Superior temporal gyrus (tissue), 1 donor: ENCODE data around the gene BSG.
"Not testable (repeated sequence)": the region's sequence is repeated elsewhere in the genome, so short reads cannot be mapped to it uniquely, and the experiment has no call there.

ENCODE experiments used
- DNase-seq: peaks from one replicate; pipeline ENCODE4 v3.0.0-alpha.2; 2016; ENCODE audit errors: extremely low spot score

The BSG gene

DNA sequence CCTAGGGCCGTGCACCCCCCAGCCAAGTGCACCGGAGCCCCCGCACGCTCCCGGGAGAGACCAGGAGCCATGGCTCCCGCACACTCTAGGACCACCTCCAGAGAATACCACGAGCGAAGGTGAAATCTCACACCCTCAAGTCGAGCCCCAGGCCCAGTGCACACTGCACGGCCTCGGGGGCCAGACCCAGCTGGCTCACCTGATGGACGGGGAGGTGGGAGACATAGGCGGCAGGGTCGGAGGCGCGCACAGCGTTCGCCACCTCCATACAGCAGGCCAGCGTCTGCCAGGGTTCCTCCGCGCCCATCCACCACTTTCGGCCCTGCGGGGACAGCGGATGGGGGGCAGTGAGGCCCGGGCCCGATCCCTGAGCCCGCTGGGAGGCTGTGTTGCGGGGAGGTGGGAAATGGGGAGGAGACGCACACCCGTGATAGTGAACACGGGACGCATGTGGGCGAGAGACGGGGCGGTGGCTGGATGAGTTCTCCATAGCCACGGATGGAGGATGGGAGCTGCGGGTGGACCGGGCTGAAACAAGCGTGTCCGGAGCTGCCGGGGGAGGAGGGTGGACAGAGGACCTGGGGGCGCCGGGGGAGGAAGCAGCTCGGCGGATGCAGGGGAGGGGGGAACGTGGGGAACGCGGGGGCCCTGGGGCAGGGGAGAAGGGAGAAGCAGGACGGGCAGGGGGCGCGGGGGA is 47.9 kb downstream of the BSG start:
- no peak for DNase-seq

DNA sequence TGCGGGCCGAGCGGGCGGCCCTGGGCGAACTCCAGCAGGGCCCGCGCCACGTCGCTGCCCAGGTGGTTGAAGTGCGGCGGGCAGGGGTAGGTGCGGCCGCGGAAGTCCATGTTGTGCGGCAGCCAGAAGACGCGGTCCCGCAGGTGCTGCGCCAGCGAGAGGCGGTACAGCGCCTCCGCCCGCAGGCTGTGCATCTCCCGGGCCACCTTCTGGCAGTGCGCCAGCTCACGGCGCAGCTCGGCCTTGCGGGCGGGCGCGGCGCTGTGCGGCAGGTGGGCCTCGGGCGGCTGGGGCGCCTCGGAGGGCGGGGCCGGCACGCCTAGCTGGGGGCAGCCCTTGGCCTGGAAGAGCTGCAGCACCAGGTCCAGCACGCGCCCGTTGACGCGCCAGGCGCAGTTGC is 48.8 kb downstream of the BSG start:
- DNase-seq = not testable (repeated sequence)

DNA sequence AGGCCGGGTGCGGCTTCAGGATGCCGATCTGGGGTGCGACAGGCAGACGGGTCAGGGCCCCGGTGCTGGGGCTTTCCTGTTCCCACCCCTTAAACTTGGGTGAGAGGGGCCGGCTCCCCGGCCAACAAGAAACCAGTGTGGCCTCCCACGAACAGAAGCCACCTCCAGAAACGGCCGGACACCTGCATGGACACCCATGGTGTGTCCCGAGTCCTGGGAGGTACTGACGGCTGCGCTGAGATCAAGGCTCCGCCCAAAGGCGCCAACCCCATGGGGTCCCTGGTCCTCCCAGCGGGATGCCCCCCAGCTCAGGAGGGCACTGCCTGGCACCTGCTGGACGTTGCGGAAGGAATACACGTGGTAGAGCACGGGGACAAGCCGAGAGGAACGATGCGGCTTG is 49.4 kb downstream of the BSG start:
- no peak for DNase-seq

DNA sequence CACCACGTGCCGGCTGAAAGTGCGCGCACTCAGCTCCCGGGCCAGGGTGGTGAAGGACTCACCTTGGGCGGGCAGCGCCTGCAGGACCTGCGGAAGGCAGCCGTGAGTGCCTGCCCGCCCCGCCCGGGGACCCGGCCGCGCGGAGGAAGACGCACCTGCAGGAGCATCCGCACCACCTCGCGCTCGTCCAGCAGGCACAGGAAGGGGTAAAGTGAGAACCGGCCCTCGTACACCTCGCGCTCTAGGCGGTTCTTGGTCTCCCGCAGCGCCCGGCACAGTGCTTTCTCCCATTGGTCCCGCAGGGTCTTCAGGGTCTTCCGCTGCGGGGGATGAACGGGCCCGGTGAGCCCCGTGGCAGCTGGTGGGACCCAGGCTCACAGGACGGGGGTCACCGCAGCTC is 50.3 kb downstream of the BSG start:
- no peak for DNase-seq

DNA sequence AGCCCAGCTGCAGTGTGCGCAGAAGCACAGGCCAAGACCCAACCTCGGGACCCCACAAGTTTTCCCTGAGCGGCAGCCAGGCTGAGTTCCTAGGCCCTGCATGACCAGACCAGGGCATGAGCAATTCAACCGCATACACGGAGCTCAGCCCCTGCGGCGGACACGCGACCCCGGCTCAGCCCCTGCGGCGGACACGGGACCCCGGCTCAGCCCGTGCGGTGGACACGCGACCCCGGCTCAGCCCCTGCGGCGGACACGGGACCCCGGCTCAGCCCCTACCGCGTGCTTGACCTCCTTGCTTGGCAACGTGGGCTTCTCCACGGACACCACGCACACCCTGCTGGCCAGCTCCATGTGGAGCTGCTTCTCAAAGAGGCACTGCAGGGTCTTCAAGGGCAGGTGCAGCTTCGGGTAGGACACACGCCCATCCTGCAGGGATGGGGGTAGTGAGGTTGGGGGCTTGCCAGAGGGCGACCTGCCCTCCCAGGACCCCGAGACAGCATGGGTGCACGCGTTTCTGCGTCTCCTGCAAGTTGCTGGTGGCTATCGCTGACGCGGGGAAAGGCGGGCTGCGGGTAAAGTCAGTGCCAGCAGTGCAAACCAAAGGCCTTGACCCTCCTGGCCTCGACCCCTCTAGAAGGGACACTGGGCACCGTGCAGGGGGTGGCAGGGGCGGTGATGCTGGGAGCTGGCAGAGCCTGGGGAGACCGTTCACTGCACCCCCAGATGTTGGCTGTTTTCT is 51.0 kb downstream of the BSG start:
- DNase-seq = no peak

DNA sequence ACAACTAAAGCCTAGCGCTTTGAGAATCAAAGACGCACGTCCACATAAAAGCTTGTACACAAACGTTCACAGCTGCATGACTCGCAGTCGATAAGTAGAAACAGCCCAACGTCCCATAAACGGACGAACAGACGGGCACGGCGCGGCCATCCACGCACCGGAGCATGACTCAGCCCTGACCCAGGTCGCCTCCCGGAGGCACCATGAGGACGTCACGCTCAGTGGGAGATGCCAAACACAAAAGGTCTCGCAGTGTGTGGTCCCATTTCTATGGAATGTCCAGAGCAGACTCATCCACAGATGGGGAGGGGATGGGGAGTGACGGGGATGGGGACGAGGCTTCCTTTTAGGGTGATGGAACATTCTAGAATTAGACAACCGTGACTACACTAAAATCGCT is 51.6 kb downstream of the BSG start:
- no peak for DNase-seq

DNA sequence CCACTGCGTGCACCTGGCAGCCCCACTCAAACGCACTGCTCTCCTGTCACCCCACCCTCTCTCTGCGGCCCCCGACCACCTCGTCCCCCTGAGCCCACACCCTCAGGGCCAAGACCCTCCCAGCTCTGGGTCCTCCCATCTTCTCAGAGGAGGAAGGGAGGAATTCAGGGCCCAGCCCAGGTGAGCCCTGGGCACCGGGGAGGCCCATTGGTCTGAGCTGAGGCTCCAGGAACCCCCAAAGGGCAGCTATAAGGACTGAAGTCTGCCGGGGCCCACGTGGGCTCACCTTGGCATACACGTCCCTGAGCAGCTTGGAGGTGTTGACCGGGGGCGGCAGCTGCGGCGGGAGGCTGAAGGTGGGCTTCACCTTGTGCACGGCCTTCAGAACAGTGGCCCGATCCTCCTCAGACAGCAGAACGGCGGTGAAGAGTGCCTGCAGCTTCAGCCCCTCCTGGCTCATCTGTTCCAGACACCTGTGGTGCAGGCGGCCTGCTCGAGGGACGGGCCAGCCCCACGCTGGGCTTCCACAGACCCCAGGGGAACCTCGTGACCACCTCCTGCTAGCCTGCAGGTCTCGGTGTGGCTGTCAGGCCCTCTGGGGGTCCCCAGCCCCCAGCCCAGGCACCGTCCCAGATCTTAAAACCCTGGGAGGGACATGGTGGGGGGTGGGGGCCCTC is 52.2 kb downstream of the BSG start:
- DNase-seq = no peak

DNA sequence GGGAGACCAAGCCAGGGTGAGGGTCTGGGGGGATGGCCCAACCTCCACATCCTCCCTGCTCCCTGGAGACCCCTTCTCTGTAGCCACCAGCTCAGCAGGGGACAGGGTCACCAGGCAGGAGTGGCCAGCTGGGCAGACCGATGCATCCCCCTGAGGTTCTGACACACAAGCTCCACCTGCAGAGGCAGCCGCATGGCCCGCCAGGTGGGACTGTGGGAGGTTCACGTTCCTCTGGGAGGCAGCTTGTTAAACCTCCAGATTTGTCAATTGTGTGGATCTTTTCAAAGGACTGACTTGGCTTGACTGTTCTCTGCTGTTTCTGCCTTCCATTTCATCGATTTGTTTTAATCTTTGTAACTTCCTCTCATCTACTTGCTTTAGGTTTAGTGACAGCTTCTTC is 52.9 kb downstream of the BSG start:
- no peak for DNase-seq

DNA sequence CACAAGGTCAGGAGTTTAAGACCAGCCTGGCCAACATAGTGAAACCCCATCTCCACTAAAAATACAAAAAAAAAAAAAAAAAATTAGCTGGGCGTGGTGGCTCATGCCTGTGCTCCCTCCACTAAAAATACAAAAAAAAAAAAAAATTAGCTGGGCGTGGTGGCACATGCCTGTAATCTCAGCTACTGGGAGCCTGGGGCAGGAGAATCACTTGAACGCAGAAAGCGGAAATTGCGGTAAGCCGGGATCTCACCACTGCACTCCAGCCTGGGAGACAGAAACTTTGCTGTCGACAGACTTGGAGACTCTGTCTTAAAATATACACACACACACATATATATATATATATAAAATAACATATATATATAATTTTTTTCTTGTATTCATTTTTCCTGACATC is 54.2 kb downstream of the BSG start:
- not testable (repeated sequence) for DNase-seq

DNA sequence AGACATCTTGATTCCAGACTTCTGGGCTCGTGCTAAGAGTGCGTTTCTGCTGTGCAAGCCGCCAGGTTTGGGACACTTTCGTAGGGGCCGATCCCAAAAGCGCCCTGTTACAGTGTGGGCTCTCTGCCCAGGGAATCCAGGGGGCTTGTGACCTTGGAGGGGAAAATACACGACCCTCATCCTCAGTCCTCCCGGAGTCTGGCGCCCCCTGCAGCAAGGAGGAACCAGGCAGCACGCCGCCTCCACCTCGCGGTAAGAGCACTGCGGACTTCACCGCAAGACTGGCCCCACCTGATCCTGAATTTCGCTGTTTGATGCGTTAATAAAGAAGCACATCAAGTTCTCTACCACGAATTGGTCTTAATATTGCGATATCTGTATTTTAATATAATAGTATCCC is 55.8 kb downstream of the BSG start:
- DNase-seq = no peak

DNA sequence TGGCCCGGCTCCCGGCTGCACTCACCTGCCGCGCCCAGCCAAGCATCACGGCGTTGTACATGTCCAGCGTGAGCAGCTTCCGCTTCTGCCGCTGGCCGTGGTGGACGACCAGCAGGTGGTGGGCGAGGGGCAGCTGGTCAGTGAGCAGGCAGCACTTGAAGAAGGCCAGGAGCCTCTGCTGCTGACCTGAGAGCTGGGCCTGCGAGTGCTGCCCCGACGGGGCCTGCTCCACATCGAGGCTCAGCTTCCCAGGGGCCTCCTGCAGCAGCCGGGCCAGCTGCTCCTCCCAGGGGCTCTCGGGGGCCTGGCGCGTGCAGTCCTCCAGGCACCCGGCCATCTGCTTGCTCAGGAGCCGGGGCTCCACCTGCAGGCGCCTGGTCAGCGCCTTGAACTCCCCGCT is 57.1 kb downstream of the BSG start:
- DNase-seq = not testable (repeated sequence)

DNA sequence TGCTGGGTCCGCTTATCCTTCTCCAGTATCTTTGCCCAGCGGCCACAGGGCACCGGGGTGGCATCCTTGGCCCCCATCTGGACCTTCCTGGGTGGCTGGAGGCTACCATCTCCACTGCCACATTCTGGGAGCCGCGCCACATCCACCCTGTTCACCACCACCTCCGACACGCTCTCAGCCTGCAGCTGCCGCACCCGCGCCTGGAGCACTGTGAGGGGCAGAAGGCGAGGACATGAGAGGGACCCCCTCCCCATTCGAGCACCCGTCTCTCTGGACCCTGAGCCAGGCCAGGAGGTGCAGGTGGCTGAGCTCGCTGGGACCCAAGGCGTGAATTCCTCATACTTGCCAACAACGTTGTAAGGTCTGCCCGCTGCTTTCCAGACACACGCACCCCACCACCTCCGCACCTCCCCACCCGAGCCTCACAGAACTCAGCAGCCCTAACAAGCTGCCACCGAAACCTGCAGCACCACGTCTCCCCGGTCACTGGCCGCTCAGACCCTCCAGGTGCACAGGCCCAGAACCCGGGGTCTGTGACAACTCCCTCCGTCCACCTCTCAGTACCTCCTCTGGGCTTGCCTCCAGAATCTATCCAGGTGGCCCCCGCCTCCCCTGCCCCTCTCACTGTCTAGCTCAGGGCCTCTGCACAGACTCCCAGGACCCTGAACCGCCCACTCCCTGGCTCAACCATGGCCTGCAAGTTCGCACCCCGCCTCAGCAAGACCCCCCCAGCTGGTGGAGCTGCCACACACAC is 57.7 kb downstream of the BSG start:
- no peak for DNase-seq

DNA sequence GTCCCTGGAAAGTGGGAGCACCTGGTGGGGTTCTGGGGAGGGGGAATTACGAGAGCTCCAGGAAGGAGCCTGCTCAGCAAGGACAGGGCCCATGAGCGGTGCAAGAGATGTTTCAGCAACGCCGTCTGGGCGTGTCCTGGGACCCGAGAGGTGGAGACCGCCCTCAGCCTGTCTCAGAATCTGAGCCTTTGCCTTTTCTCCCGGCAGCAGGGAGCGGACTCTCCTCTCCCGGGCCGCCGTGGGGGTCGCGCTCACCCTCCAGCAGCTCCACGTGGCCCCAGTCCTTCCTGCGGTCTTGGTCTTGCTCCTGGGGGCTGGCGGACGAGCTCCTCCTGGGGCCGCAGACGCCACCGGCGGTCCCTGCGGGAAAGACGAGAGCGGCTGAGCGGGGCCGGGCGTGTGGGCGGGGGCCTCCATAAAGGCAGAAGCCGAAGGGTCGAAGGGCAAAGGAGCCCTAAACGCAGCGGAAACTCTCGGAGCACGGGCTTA is 60.2 kb downstream of the BSG start:
- no peak for DNase-seq
